ENCODE results near the gene FOXA3.
"Not testable (repeated sequence)": the region's sequence is repeated elsewhere in the genome, so short reads cannot be mapped to it uniquely, and the experiment has no call there.

The FOXA3 gene

GRCh38 chr19:45828523-45828922 lies 35.6 kb upstream of the FOXA3 start:
- no peak for DNase-seq

DNA sequence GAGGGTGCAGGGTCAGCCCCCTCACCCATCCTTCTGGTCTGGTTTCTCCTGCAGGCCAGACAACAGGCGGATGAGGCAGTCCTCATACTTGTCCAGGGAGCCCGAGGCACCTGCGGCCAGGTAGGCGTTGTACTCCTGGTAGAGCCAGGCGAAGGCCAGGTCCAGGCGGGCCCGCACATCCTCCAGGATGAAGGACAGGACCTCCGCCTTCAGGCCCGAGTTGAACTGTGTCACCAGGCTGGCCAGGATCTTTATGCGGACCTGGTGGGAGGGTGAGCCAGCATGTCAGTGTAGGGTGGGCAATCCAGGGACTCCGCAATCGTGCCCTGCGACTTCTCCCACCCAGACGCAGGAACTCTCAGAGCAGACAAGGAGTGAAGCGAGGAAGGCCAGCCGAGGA lies 35.2 kb upstream of the FOXA3 start:
- no peak for DNase-seq

GRCh38 chr19:45834970-45835369 lies 29.2 kb upstream of the FOXA3 start:
- DNase-seq, result no peak

DNA sequence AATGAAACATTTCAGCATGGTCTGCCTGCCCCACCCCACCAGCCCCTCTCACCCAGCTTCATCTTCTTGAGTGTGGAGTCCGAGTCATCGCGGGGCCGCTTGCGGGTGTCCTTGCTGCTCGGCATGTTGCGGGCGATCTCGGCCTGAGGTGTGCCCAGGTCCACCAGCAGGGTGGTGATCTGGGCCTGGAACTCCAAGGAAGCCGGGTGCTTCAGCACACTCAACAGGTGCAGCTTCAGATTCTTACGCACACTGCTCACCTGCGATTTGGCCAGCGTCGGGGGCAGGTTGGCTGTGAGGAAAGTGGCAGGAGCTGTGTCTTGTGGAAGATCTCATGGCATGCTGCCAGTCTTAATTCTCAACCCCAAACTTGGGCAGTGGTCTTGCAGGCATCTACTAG lies 21.9 kb upstream of the FOXA3 start:
- DNase-seq, result no peak

DNA sequence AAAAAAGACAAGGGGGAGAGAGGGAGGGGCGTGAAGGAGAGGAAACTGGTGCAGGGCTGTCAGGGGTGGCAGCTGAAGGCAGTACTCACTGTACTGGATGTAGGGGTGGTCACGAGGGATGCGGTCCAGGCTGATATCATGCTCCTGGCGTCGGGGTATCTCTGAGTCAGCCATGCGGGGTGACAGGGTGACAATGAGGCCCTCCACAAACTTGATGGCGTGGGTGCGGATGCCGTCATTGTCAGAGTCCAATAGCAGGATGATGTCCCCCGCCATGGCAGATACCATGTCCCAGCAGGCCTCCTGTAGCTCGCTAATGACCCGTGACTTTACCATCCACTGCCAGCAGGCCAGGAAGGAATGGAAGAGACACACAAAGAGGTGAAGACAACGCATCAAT lies 16.5 kb upstream of the FOXA3 start:
- DNase-seq, result no peak

- no peak for DNase-seq
These were observed 15.2 kb upstream of the FOXA3 start for GRCh38 chr19:45848922-45849321.

DNA sequence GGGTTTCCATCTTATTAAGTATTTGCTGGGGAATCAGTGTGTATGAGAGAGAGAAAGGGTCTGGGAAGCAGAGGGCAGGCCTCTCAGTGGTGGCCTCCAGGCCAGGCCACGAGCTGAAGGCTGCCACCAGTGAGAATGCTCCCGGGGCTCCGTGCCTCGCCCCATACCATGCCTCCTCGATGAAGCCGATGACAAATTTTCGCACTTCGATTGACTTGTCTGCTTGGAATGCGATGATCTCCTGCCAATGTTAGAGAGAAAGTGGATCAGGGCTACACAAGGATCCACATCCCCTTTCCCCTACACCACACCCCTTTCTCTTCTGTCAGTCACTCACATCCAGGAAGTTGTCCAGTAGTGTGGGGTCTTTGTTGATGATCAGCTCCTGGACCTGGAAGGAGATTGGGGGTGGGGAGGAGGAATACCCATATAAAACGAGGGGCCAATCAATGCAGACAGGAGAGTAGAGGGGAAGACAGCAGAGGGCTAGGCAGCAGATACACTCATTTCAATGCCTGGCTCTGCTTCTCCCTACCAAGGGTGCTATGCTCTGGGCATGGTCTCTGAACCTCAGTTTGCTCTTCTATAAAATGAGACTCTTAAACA lies 11.9 kb upstream of the FOXA3 start:
- DNase-seq, result no peak

DNA sequence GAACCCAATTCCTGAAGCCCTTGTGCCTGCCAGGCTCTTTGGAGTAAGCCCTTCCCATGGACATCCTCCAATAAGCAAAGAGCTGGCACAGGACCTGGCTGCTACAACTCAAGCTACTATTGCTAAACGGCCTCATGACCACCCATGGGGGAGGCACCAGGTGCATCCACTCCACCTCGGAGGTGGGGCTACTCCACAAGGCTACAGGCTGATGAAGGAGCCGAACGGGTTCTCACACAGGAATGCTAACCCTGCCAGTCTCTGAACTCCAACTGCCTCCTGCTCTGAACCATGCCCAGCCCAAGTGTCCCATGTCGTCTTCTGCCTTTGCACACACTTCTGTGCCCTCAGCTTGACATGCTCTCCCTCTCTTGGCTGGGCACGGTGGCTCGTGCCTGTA lies 11.1 kb upstream of the FOXA3 start:
- no peak for DNase-seq

- DNase-seq, result no peak
These were observed 9.9 kb upstream of the FOXA3 start for GRCh38 chr19:45854167-45854778.

- DNase-seq, result no peak
These were observed 3.5 kb upstream of the FOXA3 start for GRCh38 chr19:45860359-45861259.

- no peak for DNase-seq
These were observed 1.9 kb upstream of the FOXA3 start for GRCh38 chr19:45862271-45862563.

DNA sequence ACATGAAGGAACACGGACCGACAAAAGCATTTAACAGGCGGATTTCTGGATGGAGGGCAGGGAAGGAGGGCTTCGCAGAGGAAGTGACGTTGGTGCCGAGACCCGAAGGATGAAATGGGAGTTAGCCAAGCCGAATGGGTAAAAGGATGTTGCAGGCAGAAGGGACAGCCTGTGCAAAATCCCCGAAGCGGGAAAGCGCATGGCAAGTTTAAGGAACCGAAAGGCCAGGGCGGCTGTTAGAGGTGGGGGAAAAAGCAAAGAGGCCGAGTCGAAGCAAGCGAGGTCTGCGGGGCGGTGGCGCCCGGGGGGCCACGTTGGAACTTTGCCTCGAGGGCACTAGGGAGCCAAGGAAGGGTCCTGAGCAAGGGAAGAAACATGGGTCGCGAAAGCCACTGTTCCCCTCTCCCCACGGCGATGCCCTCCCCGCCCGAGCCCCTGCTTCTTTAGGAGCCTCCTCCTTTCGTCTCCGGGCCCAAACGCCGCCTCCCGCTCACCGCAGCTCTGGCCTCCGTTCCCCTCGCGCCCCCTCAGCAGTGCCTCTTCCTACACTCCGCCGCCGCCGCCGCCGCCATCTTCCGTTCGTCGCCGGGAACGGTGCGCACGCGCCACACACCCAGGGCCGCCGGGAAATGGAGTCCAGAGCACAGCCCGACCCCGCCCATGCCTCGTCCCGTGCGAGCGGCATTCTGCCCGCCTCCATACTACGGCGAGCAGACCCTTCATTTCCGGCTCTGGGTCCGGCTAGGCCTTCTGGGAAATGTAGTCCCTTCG lies 1.4 kb upstream of the FOXA3 start, which contains the start of gene SYMPK:
SYMPK (minus strand) TSS at position 584 of the 771 bp plus-strand sequence. CDS start 8,652 bp downstream, outside the sequence.
- DNase-seq, result peak; percentile 97 to 99 (median 98)

- DNase-seq, result no peak
These were observed 739 bp upstream of the FOXA3 start for GRCh38 chr19:45863335-45863839.

DNA sequence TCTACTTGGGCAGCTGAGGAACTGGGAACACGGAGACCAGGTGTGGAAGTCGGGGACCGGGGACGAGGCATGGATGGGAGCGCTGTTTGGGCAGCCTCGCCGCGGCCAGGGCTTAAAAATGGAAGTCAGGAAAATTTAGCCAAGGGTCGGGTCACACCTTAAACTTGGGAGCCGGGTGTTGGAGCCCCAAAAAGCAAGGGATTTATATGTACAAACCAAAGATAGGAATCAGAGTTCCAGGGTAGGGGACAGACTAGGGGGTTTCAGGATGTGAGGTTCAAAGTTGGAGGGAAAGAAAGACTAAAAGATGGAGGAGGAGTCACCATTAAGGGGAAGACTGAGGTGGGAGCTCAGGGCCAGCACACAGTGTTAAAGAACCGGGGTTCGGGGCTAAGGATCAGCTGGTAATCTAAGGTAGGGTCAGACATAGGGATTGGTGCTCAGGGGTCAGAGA lies 530 bp downstream of the FOXA3 start:
- DNase-seq, result no peak

- no peak for DNase-seq
These were observed 1.3 kb downstream of the FOXA3 start for GRCh38 chr19:45865269-45865948.

- DNase-seq, result no peak
These were observed 2.5 kb downstream of the FOXA3 start for GRCh38 chr19:45866400-45867176.

DNA sequence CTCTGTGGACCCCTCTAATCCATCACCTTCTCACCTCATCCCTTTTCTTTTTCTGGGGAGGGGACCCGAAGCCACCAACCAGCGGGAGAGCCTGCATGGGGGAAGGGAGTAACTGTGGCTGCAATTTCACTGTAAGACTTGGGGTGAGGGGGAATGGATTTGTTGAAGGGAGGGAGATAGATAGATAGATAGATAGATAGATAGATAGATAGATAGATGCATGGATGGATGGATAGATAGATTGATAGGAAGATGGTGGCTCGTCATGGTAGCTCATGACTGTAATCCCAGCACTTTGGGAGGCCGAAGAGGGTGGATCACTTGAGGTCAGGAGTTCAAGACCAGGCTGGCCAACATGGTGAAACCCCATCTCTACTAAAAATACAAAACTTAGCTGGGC lies 3.1 kb downstream of the FOXA3 start:
- DNase-seq, result not testable (repeated sequence)

- DNase-seq, result no peak
These were observed 6.7 kb downstream of the FOXA3 start for GRCh38 chr19:45870798-45871197.

GRCh38 chr19:45872095-45872919 lies 8.2 kb downstream of the FOXA3 start:
- DNase-seq, result no peak

DNA sequence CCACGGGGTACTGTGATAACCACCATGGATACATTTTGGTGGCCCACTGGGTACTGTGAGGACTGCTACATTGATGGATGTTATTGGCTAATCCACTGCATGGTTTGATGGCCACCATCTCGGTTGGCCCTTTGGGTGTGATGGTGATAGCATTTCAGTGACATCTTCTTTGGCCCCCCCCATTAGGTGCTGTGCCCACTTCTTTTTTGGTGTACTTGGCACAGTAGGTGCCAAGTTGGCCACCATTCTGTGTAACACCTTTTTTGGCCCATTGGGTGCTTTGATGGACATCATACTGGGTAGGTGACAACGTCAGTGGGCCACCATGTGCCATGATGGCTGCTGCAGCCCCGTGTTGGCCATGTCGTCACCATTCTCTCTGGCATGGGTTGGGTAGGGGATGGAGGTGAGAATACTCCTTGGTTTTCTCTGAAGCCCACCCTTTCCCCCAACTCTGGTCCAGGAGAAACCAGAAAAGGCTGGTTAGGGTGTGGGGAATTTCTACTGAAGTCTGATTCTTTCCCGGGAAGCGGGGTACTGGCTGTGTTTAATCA lies 9.2 kb downstream of the FOXA3 start:
- no peak for DNase-seq
